ENCODE results near the gene DNAH2.
A peak's percentile ranks its signal among the peaks of the same experiment; 100 is the strongest.

Gene DNAH2

DNA sequence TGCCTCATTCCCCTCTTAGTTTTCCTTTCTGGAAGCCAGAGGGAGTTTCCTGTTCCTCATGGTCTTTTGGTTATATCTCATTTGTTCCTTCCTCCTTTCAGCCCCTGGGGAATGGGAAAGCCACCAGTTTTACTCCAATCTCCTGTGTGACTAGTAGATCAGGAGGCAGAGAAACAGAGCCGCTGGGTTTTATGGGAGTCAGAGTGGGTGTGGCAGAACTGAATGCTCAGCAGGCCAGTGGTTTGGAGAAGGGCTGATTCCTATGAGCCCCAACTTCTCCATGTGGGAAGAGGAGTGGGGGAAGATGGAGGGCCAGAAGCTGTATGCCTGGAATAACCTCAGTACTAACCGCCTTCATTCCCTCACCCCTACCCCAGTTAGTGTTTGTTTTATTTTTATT lies 4.1 kb downstream of the DNAH2 start:
- no peak for DNase-seq

- no peak for DNase-seq
Measured at GRCh38 chr17:7727886-7728285, 10.3 kb downstream of the DNAH2 start.

GRCh38 chr17:7729816-7730215 lies 12.3 kb downstream of the DNAH2 start:
- peak; percentile 3 to 18 for DNase-seq

GRCh38 chr17:7732981-7733539 lies 15.5 kb downstream of the DNAH2 start:
- no peak for DNase-seq

DNA sequence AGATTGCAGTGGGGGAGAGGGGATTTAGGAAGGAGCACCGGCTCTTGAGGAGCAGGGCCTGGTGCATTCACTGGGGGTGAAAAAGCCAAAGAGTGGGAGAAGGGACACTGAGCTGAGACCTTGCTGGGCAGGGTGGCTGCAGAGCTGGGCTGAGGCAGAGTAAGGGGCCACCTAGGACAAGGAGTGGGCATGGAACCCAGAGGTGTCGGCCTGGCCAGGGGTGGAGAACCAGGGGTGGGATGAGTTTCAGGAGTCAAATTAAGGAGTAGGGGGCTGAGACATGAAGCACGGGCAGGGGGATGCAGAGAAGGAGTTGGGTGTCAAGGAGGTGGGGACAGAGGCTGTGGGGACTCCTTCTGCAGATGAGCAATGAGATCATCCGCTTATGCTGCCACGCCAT lies 20.1 kb downstream of the DNAH2 start:
- no peak for DNase-seq

GRCh38 chr17:7739746-7740145 lies 22.2 kb downstream of the DNAH2 start:
- no peak for DNase-seq

- DNase-seq: no peak
Measured at GRCh38 chr17:7740481-7741001, 23.0 kb downstream of the DNAH2 start.

- DNase-seq: no peak
Measured at GRCh38 chr17:7742729-7743128, 25.2 kb downstream of the DNAH2 start.

DNA sequence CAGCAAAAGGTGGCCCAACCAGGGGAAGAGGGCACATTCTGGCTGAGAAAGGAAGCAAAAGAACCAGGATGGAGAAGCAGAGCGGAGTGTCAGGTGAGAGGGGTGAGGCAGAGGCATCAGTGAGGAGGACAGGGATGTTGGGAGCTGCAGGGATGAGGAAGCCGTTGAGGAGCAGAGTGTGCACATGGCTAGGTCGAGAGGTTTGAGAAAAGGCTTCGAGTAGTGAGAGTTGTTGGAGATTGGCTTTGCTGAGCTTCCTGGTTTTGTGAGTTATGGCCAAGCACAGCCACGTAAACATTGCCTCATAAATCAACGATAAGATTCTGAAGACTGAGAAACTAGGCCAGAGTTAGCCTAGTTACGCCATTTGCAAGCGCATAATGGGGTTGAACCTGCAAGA lies 26.9 kb downstream of the DNAH2 start:
- no peak for DNase-seq

- peak; percentile 41 to 45 for DNase-seq
Measured at GRCh38 chr17:7745748-7746470, 28.4 kb downstream of the DNAH2 start.

DNA sequence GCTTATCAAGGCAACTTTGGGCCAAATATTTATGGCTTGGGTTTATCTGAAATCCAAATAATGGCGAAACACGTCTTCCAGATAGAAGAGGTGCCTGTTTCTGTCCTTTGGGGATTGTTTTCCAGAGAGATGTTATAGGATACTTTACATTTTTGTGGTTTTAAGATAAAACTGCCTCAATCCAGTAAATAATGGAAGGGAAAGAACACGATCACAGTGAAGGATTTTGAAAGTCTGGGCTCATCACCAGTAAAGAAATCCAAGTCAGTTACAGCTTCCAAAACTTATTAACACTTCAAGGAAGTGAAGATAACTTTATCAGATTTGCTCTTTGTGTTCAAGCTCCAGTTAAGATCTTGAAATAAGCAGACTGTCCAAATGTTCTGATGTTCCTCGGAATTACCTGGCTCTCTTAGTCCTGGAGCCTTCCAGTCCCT lies 30.1 kb downstream of the DNAH2 start:
- no peak for DNase-seq

GRCh38 chr17:7748076-7748775 lies 30.7 kb downstream of the DNAH2 start:
- no peak for DNase-seq

GRCh38 chr17:7750321-7750821 lies 32.8 kb downstream of the DNAH2 start:
- no peak for DNase-seq

- no peak for DNase-seq
Measured at GRCh38 chr17:7754656-7755055, 37.1 kb downstream of the DNAH2 start.

DNA sequence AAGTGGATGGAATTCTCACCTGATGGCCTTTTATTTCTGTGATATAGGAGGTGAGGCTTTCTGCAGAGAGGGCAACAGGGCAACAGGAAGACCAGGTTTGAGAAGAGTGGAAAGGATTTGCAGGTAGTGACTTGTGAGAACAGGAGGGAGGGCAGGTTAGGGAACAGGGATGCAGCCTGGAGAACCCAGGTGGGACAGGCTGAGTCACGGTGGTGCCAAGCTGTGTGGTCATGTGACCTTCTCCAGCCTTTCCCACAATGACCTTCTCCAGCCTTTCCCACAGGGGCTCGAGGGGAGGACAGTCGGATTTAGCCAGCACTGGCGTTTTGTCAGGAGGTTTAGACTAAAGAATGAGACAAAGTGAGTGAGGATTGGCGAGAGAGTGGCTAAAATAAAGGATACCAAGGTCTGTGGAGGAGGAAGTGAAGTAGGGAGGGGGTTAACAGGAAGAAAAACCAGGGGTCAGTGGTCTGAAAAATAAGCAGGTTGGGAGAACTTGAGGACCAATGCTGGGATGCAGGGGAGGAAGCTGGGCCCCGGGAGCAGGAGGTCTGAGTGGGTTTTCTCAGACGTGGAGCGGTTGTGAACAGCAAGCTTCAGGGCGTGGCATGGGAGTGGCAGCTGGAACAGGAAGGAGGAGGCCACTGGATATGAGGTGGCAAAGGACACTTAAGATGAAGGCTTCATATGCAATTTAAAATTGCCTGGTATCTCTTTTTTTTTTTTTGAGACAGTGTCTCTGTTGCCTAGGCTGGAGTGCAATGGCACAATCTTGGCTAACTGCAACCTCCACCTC lies 37.7 kb downstream of the DNAH2 start:
- DNase-seq: no peak

DNA sequence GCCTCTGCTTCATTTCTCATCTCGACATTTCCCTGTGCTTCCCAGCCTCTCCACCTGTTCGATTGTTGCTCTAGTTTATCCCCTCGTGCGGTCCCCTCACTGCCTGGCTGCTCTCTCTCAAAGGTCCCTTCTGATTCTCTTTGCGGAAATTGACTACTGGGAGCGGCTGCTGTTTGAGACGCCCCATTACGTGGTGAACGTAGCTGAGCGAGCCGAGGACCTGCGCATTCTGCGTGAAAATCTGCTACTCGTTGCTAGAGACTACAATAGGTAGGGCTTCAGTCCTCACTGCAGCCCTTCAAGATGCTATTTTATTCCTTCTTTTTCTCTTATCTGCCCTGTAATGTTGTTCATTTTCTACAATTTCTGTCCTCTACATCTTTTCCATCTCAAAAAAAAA lies 39.4 kb downstream of the DNAH2 start:
- DNase-seq: no peak

DNA sequence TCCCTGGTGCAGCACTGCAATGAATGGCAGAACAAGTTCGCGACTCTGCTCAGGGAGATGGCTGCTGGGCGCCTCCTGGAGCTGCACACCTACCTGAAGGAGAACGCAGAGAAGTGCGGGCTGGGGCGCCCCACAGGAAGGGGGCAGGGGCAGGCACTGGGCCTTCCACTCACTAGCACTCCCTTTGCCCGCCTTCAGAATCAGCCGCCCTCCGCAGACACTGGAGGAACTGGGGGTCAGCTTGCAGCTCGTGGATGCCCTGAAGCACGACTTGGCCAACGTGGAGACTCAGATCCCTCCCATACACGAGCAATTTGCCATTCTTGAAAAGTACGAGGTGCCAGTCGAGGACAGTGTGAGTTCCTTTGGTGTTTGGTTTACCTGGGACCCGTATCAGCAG lies 46.4 kb downstream of the DNAH2 start:
- no peak for DNase-seq

DNA sequence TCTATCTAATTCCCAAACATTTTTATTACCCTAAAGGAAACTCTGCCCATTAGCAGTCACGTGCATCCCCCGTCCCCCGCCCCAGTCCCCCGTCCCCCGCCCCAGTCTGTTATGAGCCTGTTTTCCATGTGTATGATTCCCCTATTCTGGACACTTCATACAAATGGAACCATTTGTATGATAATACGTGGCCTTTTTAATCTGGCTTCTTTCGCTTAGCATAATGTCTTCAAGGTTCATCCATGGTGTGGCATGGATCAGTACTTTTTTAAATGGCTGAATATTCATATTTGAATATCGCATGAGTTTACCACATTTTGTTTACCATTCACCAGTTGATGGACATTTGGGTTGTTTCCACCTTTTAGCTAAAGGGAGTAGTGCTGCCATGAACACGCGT lies 49.5 kb downstream of the DNAH2 start:
- no peak for DNase-seq

GRCh38 chr17:7767405-7768021 lies 50.0 kb downstream of the DNAH2 start:
- DNase-seq: no peak

DNA sequence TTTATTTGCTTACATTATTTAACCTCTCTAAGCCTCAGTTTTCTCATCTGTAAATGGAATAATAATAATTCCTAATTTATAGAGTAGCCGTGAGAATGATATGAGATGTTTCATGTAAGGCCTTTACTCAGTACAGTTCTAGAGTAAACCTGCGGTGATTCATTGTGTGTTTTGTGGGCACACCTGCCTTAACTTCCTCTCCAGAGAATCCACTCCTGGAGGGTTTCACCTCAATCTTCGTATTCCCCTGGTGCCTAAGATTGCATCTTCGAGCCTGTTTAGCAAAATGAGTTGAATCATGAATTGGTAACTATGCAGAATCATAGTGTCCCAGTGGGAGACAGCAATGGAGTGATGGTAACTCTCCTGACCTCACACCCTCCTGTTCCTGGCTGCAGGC lies 52.3 kb downstream of the DNAH2 start:
- no peak for DNase-seq

- DNase-seq: no peak
Measured at GRCh38 chr17:7774055-7774521, 56.5 kb downstream of the DNAH2 start.

DNA sequence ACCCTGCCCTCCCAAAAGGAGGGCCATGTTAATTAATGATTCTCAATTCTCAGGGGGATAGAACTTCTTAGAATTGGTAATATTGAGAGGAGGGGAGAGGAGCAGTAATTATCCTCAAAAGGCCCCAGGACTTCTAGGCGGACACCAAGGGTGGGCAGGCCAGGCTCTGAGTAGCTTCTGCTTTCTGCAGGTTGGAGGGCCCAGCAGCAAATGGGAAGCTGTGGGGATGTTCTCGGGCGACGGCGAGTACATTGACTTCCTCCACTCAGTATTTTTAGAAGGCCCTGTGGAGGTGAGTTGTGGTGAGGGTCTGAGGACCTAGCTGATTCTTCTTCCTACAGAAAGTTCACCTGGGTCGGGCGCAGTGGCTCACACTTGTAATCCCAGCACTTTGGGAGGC lies 57.5 kb downstream of the DNAH2 start:
- no peak for DNase-seq

Measured in AML-193 (cell line).